Neural crest cell (in vitro differentiated cells): Measurements from ENCODE around the gene ZXDC. TPM values are rescaled to one million over a fixed set of nuclear protein-coding genes. Genes with fewer than 3 reads are reported as not detected.

Source experiments
- DNase-seq: peaks from one replicate; pipeline ENCODE4 v3.0.0; 2021; ENCODE audit warnings: low read depth, mixed read lengths, low spot score
- H3K27ac Mint-ChIP-seq: one replicate; pipeline ENCODE4 v1.8.0; 2021; ENCODE audit warnings: mild to moderate bottlenecking, mixed read lengths; ENCODE audit not compliant: unreplicated experiment
- H3K27me3 Mint-ChIP-seq: 2 replicates; pipeline ENCODE4 v1.8.0; 2021; ENCODE audit warnings: low read depth, mild to moderate bottlenecking, mixed read lengths
- H3K36me3 Mint-ChIP-seq: 2 replicates; pipeline ENCODE4 v1.8.0; 2021; ENCODE audit warnings: low read depth, mild to moderate bottlenecking, mixed read lengths
- H3K4me1 Mint-ChIP-seq: 2 replicates; pipeline ENCODE4 v1.8.0; 2021; ENCODE audit warnings: mixed read lengths
- H3K4me3 Mint-ChIP-seq: one replicate; pipeline ENCODE4 v1.8.0; 2021; ENCODE audit warnings: mild to moderate bottlenecking, mixed read lengths
- H3K9me3 Mint-ChIP-seq: 2 replicates; pipeline ENCODE4 v1.8.0; 2021; ENCODE audit warnings: mixed read lengths
- CTCF ChIP-seq: fragments of 200-600 bp; sonication (generic); conservative IDR thresholded peaks from 2 replicates; pipeline ENCODE4 v1.5.0; 2021; ENCODE audit warnings: antibody characterized with exemption, mild to moderate bottlenecking
- total RNA-seq: library from RNA; stranded (reverse); gene quantifications from 2 replicates; pipeline ENCODE4 v1.2.1, GENCODE V29; 2021

ZXDC gene
- total RNA-seq, 1 donor from 2014 or later, result 34.3 TPM

GRCh38 chr3:126473292-126474168, 2.2 kb downstream of the ZXDC start:
- H3K36me3 Mint-ChIP-seq, result peaks cover 13% of the 10 kb centered on the region
- peaks cover 3% of the 10 kb centered on the region for H3K27me3 Mint-ChIP-seq
- H3K9me3 Mint-ChIP-seq, result no peaks in the 10 kb centered on the region
- peak overlapping the region; percentile 92 for H3K4me3 Mint-ChIP-seq
- DNase-seq, result no peak
- H3K4me1 Mint-ChIP-seq, result peaks cover 41% of the 10 kb centered on the region
- no peak overlapping the region for H3K27ac Mint-ChIP-seq
- TF ChIP-seq CTCF, result no peak

- DNase-seq, result no peak
- H3K9me3 Mint-ChIP-seq, result no peaks in the 10 kb centered on the region
- peaks cover 18% of the 10 kb centered on the region for H3K36me3 Mint-ChIP-seq
- H3K4me1 Mint-ChIP-seq, result peaks cover 41% of the 10 kb centered on the region
- peaks cover 3% of the 10 kb centered on the region for H3K27me3 Mint-ChIP-seq
- TF ChIP-seq CTCF, result no peak
- H3K4me3 Mint-ChIP-seq, result peak overlapping the region; percentile 92
- no peak overlapping the region for H3K27ac Mint-ChIP-seq
Observed at GRCh38 chr3:126472277-126473006, 3.2 kb downstream of the ZXDC start.

GRCh38 chr3:126469479-126469878, 6.2 kb downstream of the ZXDC start:
- H3K9me3 Mint-ChIP-seq, result no peaks in the 10 kb centered on the region
- H3K4me3 Mint-ChIP-seq, result no peak overlapping the region
- no peaks in the 10 kb centered on the region for H3K27me3 Mint-ChIP-seq
- H3K4me1 Mint-ChIP-seq, result peaks cover 31% of the 10 kb centered on the region
- H3K27ac Mint-ChIP-seq, result no peak overlapping the region
- no peak for TF ChIP-seq CTCF
- H3K36me3 Mint-ChIP-seq, result peaks cover 25% of the 10 kb centered on the region
- DNase-seq, result no peak

GRCh38 chr3:126468028-126468891, 7.4 kb downstream of the ZXDC start:
- peaks cover 18% of the 10 kb centered on the region for H3K4me1 Mint-ChIP-seq
- no peaks in the 10 kb centered on the region for H3K27me3 Mint-ChIP-seq
- DNase-seq, result no peak
- peak overlapping the region; percentile 22 for H3K4me3 Mint-ChIP-seq
- no peaks in the 10 kb centered on the region for H3K9me3 Mint-ChIP-seq
- no peak for TF ChIP-seq CTCF
- H3K27ac Mint-ChIP-seq, result peak overlapping the region; percentile 88
- H3K36me3 Mint-ChIP-seq, result peaks cover 25% of the 10 kb centered on the region

- Mint-ChIP-seq H3K4me3 (no peak overlapping the region), H3K27ac (no peak overlapping the region), H3K36me3 (peaks cover 23% of the 10 kb centered on the region), H3K4me1 (peaks cover 12% of the 10 kb centered on the region), H3K9me3 (no peaks in the 10 kb centered on the region), H3K27me3 (no peaks in the 10 kb centered on the region)
- no peak for TF ChIP-seq CTCF
- no peak for DNase-seq
Observed at GRCh38 chr3:126467611-126467955, 8.1 kb downstream of the ZXDC start.
